ENCODE data around the gene VPS9D1.
"Not testable (repeated sequence)": the region's sequence is repeated elsewhere in the genome, so short reads cannot be mapped to it uniquely, and the experiment has no call there.

The VPS9D1 gene

DNA sequence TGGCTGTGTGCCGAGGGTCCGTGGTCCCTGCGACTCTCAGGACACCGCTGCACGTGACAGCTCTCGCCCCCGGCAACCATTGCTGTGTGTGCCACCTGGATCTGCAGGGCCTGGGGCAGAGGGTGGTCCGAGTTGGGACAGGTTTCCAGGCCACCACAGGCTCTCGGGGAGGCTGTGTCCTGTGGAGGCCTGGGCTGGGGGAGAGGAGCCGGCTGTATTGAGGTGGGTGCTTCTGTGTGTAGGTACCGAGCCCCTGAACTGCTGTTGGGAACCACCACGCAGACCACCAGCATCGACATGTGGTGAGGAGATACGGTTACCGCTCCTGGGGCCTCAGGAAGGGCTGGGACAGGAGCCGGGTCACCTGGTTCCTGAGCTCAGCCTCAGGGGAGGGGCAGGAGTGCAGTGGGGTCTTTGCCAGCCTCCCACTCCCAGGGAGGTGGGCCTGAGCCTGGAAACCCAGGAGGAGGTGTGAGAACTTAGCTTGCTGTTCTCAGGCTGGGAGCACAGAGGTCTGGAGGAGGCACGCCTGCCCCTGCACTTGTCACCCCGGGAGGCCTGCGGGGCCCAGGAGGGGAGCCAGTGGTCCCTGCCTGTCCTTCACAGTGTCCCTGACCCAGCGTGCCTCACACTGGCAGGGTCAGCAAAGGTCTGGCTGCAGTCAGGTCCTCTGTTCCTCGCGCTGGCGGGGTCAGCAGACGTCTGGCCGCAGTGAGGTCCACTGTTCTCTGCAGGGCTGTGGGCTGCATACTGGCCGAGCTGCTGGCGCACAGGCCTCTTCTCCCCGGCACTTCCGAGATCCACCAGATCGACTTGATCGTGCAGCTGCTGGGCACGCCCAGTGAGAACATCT, 26.5 kb downstream of the VPS9D1 start:
- DNase-seq (ENCODE audit: low spot score): no peak

DNA sequence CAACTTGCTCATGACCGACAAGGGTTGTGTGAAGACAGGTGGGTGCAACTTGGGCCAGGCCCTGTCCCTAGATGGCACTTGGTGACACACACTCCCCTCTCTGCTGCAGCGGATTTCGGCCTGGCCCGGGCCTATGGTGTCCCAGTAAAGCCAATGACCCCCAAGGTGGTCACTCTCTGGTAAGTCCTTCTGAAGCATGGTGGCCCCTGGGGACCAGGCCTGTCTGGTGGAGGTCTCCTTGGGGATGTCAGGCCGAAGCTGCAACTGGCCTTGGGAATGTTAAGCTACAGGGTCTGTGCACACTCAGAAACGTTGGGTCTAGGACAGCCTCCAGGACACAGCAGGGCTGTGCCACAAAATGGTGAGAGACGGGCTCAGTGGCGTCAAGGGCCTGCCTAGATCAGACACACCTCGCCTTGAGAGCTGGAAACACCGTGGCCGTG, 27.4 kb downstream of the VPS9D1 start:
- no peak for DNase-seq (ENCODE audit: low spot score)

DNA sequence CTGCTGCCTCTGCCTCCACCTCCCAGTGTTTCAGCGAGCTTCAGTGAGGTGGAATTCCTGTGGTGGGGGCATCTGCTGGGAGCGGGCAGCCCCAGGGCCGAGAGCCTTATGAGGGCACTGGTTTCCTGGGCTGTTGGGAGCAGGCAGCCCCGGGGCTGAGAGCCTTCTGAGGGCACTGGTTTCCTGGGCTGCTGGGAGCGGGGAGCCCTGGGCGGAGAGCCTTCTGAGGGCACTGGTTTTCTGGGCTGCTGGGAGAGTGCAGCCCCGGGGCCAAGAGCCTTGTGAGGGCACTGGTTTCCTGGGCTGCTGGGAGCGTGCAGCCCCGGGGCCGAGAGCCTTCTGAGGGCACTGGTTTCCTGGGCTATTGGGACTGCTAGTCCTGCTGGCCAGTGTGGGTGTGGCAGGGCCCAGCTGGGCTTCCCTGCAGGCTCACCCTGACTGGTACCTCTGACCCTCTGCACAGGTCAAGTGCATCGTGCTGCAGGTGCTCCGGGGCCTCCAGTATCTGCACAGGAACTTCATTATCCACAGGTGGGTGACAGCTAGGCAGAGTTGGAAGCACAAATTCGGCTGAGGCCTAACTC, 28.6 kb downstream of the VPS9D1 start:
- DNase-seq (ENCODE audit: low spot score): no peak

DNA sequence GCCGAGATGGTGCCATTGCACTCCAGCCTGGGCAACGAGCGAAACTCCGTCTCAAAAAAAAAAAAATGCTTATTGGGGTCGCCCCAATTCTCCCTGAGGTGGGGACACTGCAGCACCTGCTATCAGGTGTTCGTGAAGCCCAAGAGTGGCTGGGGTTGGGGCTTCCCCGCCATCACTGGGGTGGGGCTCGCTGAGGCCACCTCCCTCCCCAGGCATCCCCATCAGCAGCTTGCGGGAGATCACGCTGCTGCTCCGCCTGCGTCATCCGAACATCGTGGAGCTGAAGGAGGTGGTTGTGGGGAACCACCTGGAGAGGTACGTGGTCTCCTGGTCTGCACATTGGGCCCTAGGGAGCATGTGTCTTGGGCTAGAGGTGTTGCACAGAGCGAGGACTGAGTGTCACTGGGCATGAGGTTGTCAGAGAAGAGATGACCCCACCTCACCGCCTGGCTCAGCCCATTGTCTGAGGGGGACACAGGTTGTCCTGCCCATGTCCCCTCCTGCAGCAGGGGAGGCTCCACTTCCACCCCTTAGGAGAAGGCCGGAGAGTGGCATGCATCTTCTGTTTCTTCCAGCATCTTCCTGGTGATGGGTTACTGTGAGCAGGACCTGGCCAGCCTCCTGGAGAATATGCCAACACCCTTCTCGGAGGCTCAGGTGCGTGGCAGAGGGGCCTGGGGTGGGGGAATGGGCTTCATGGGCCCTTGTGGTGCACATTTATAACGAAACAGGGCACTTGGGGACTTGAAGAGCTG, 29.3 kb downstream of the VPS9D1 start:
- DNase-seq (ENCODE audit: low spot score): no peak

GRCh38 chr16:89690392-89690901, 30.3 kb downstream of the VPS9D1 start:
- DNase-seq (ENCODE audit: low spot score): no peak

GRCh38 chr16:89689621-89690020, 31.1 kb downstream of the VPS9D1 start:
- DNase-seq (ENCODE audit: low spot score): not testable (repeated sequence)

DNA sequence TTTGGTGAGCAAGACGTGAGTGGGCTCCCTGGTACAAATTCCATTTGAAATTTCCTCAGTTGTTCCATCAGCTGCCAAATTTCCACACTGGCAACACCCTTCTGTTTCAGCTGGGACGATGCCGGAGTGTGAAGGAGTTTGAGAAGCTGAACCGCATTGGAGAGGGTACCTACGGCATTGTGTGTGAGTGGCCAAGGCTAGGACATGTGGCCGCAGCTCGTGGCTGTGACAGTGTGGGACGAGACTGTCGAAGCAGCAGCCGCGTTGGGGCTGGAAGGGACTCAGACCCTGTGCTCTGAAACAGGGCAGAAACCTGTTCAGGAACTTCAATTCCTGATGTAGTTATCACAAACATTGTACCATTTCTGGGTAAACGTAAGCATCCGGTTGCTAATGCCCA, 31.6 kb downstream of the VPS9D1 start:
- DNase-seq (ENCODE audit: low spot score): no peak

DNA sequence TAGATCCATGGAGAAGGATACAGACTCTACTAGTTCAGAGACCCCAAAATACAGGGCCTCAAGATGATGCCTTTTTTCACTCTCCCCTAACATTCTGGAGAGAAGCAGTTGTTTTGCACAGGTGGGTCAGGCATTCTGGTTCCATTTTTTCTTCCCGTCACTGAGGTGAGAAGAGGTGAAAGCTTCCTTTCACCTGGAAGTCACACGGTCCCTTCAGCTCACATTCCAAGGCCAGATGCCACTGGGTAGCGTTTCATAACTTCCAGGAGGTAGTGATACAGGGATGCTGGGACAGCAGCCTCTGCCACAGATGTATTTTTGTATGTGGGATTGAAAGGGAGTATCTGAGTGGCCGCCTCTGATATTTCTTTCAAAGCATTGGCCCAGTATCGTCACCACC, 32.3 kb downstream of the VPS9D1 start:
- DNase-seq (ENCODE audit: low spot score): no peak

- no peak for DNase-seq (ENCODE audit: low spot score)
These were observed 33.4 kb downstream of the VPS9D1 start for GRCh38 chr16:89687092-89687940.

DNA sequence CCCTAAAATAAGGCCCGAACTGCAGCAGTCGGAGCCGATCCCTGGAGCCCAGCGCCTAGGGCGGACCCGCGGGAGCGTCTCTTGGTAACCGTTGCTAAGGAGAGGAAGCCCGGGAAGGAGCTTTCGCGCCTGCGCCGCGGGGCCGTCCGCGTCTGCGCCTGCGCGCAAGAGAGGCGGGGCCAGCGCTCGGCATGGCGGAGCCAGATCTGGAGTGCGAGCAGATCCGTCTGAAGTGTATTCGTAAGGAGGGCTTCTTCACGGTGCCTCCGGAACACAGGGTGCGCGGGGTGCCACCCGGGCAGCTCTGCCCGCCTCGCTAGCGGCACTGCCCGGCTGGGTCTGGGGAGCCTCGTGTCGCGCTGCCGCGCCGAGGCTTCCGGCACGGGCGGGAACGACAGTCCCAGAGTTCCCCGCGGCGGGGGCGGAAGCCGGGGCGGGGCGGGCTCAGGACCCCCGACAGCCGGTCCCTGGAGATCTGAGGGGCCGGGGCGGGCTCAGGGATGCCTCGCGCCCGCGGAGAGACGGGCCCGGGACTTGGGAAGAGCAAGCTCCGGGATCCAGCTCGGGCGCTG, 34.1 kb downstream of the VPS9D1 start, which contains the start of gene CDK10:
Gene CDK10 (plus strand): TSS at position 170 of the 572 bp plus-strand sequence. CDS start 22 bp downstream, at position 192.
- DNase-seq (ENCODE audit: low spot score): peak; percentile 90

DNA sequence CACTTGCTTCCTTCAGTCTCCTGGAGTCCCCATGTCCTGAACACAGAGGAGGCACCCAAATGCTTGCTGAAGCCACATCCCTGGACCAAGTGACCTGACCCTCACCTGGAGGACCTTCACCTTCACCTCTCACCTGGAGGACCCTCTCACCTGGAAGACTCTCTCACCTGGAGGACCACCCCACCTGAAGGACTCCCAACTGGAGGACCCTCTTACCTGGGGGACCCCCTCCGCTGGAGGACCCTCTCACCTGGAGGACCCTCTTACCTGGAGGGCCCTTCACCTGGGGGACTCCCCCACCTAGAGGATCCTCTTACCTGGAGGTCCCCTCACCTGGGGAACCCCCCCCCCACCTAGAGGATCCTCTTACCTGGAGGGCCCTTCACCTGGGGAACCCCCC, 34.8 kb downstream of the VPS9D1 start:
- no peak for DNase-seq (ENCODE audit: low spot score)

- no peak for DNase-seq (ENCODE audit: low spot score)
These were observed 42.4 kb downstream of the VPS9D1 start for GRCh38 chr16:89678258-89678657.

GRCh38 chr16:89672177-89672941, 48.3 kb downstream of the VPS9D1 start:
- DNase-seq (ENCODE audit: low spot score): no peak

- DNase-seq (ENCODE audit: low spot score): not testable (repeated sequence)
These were observed 49.1 kb downstream of the VPS9D1 start for GRCh38 chr16:89671565-89671964.

DNA sequence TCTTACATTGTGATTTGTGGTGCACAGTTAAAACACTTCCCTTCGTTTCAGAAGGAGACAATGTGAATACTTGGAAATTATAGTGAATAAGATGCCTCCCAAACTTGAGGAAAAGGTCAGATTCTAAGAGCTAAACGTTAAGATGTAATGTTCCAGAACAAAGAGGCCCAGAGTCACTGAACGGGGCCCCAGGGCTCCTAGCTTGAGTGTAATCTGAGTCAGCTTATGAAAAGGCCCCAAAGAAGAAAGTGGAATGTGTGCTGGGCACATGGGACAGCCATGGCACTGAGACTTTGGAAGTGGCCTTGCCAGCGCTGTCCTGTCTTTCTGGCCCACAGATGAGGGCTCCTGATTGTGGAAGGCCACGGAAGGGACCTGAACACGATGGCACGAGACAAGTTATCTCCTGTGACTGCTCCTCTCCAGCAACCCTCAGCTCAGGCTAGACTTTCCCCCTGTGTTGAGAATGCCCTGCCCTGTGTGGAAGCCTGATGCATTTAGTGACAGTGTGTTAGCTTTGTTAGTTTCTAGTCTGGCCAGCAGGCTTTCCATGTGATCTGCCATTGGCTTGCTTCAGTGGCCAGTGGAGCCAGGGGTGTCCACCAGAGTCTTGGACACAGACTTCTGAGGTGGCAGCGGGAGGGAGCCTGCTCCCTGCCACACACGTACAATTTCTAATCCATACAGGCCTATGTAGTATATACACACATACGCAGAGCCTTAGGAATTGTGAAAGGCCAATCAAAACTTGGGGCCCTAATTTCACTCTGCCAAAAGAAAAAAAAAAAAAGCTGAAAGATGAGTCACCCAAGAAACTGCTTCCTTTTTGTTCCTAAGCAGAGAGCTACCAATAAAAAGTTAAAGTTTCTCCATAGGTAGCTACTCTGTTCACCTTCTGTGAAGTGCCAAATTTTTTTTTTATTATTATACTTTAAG, 49.9 kb downstream of the VPS9D1 start:
- DNase-seq (ENCODE audit: low spot score): no peak

- no peak for DNase-seq (ENCODE audit: low spot score)
These were observed 50.9 kb downstream of the VPS9D1 start for GRCh38 chr16:89669755-89670154.

DNA sequence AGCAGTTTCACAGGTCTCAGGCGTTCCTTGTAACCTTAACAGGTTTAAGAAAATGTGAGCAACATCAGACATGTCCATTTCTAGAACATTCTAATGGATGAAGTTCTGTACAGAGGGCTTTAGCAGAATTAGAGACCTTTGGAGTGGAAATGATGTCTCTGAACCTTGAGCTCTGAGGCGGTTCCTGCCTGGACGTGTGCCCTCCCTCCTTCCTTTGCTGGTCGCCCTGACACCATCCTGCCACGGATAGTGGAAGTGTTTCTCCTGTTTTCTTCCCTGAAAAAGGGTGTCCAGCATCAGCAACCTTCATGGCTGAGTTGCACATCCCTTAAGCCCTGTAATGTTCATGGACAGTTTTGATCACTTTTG, 51.9 kb downstream of the VPS9D1 start:
- no peak for DNase-seq (ENCODE audit: low spot score)

GRCh38 chr16:89667633-89668032, 53.1 kb downstream of the VPS9D1 start:
- no peak for DNase-seq (ENCODE audit: low spot score)

DNA sequence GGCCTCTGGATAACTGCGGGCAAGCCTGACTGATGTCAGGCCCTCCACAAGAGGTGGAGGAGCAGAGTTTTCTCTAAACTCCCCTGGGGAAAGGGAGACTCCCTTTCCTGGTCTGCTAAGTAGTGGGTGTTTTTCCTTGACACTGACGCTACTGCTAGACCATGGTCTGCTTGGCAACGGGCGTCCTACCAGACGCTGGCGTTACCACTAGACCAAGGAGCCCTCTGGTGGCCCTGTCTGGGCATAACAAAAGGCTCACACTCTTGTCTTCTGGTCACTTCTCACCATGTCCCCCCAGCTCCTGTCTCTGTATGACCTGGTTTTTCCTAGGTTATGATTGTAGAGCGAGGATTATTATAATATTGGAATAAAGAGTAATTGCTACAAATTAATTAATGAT, 53.7 kb downstream of the VPS9D1 start:
- DNase-seq (ENCODE audit: low spot score): not testable (repeated sequence)

Data from CD4-positive, alpha-beta T cell treated with Interleukin-2 at 100 ng/mL for 4 hours (primary cell).